K562 (cell line): ENCODE measurements around the gene TCHP. TPM values are rescaled to one million over a fixed set of nuclear protein-coding genes. Genes with fewer than 3 reads are reported as not detected.
A peak's percentile ranks its signal among the peaks of the same experiment; 100 is the strongest.

Source experiments
- ATAC-seq: fragments of 200-7000 bp; cut with Tn5 transposase; 3 replicates; pipeline ENCODE4 v1.9.1; 2020; ENCODE audit warnings: moderate library complexity
- BruUV-seq: library from RNA; stranded (reverse); fragments of 400-500 nt; replicated peaks from 2 replicates; lab custom pipeline; 2021; lab: Mats Ljungman, UMichigan
- CTCF ChIA-PET: fragments of 300-600 bp; formaldehyde crosslinking; extraction: SDS; loops from one replicate; lab custom pipeline; 2021; ENCODE audit warnings: low intra/inter-chr PET ratio; lab: Yijun Ruan, JAX
- POLR2A ChIA-PET: fragments of 300-600, 350-650 bp; sonication (Branson Sonifier 250); formaldehyde crosslinking; extraction: SDS; loops from one replicate; lab custom pipeline; 2021; ENCODE audit warnings: antibody characterized with exemption, inconsistent platforms; lab: Yijun Ruan, JAX
- DNase-seq, 4 experiments: peaks; one replicate each; pipeline versions ENCODE4 v3.0.0 to v3.0.0-alpha.2; 2011 to 2018; ENCODE audit warnings: low spot score in 3 of 4, mixed read lengths in 3 of 4; ENCODE audit errors: extremely low read depth in 1 of 4
- FAIRE-seq: peaks from 2 replicates; lab custom pipeline; 2011; peaks lifted over from hg19 to GRCh38; lab: Jason Lieb, UNC
- H2AFZ ChIP-seq: 2 replicates; pipeline ENCODE4 v1.6.0; 2011; ENCODE audit warnings: low read depth, low read length, control low read depth, inconsistent platforms
- H3K27ac ChIP-seq: fragments of 200-600 bp; 3 replicates; pipeline ENCODE4 v1.8.0; 2011; ENCODE audit warnings: low read depth, mild to moderate bottlenecking, control low read depth, inconsistent platforms, low read length, moderate library complexity, mixed read lengths; ENCODE audit errors: extremely low read depth
- H3K27me3 ChIP-seq, 2 experiments: fragments of 300-600 bp in 1 of 2; 2 replicates in 1 of 2; 3 replicates in 1 of 2; pipeline versions ENCODE4 v1.6.0 to v1.8.0; 2011; ENCODE audit warnings: inconsistent platforms in 2 of 2, low read length in 2 of 2, mild to moderate bottlenecking in 1 of 2, mixed read lengths in 1 of 2, moderate library complexity in 1 of 2; ENCODE audit not compliant: control insufficient read depth in 2 of 2, insufficient read depth in 2 of 2
- H3K36me3 ChIP-seq: fragments of 300-600 bp; 3 replicates; pipeline ENCODE4 v1.8.0; 2011; ENCODE audit warnings: mild to moderate bottlenecking, low read length, inconsistent platforms; ENCODE audit not compliant: control insufficient read depth, insufficient read depth
- H3K4me1 ChIP-seq, 2 experiments: fragments of 200-600 bp in 1 of 2; replicated peaks in 1 of 2; 2 replicates in 1 of 2; 3 replicates in 1 of 2; pipeline versions ENCODE4 v1.5.1 to v1.8.0; 2011; ENCODE audit warnings: inconsistent platforms in 2 of 2, low read length in 2 of 2, mild to moderate bottlenecking in 1 of 2, mixed read lengths in 1 of 2, moderate library complexity in 1 of 2; ENCODE audit not compliant: control insufficient read depth in 2 of 2, insufficient read depth in 2 of 2
- H3K4me2 ChIP-seq: 2 replicates; pipeline ENCODE4 v1.6.1; 2011; ENCODE audit warnings: low read length, control low read depth, inconsistent platforms, mixed read lengths; ENCODE audit not compliant: insufficient read depth
- H3K4me3 ChIP-seq: fragments of 200-600 bp; sonication (generic), shearing (Covaris generic); 2 replicates; pipeline ENCODE4 v1.5.1; 2016; ENCODE audit warnings: control low read depth, inconsistent platforms
- H3K79me2 ChIP-seq: fragments of 200-600 bp; 3 replicates; pipeline ENCODE4 v1.8.0; 2011; ENCODE audit warnings: low read length, inconsistent platforms; ENCODE audit not compliant: control insufficient read depth, insufficient read depth
- H3K9ac ChIP-seq, 2 experiments: 2 replicates each; pipeline versions ENCODE4 v1.6.0 to v1.6.1; 2011; ENCODE audit warnings: low read depth in 2 of 2, low read length in 2 of 2, control low read depth in 1 of 2, inconsistent platforms in 1 of 2, mild to moderate bottlenecking in 1 of 2, mixed read lengths in 1 of 2; ENCODE audit not compliant: insufficient read depth in 1 of 2
- H3K9me1 ChIP-seq: one replicate; pipeline ENCODE4 v1.6.0; 2011; ENCODE audit warnings: inconsistent platforms, mild to moderate bottlenecking, low read length, moderate library complexity; ENCODE audit not compliant: control insufficient read depth, insufficient read depth
- H3K9me3 ChIP-seq: replicated peaks from 2 replicates; pipeline ENCODE4 v1.5.1; 2011; ENCODE audit warnings: low read depth, low read length, inconsistent platforms; ENCODE audit not compliant: control insufficient read depth, insufficient read depth
- H4K20me1 ChIP-seq: replicated peaks from 2 replicates; pipeline ENCODE4 v1.6.1; 2011; ENCODE audit warnings: low read length, inconsistent platforms, mixed read lengths; ENCODE audit not compliant: control insufficient read depth, insufficient read depth
- HDGF ChIP-seq: fragments of 450-650 bp; IDR thresholded peaks from 2 replicates; pipeline ENCODE4 v1.6.1; 2016
- POLR2B ChIP-seq: fragments of 450-650 bp; IDR thresholded peaks from 2 replicates; pipeline ENCODE4 v1.6.1; 2018; ENCODE audit warnings: low read depth; ENCODE audit not compliant: partially characterized antibody
- WGBS: fragments of 100-300 bp; shearing (Covaris generic); methylation state at CpG from one replicate; pipeline ENCODE4 v1.1.6; 2016; ENCODE audit warnings: low coverage, mixed read lengths; ENCODE audit not compliant: insufficient coverage; ENCODE audit errors: missing lambda C conversion rate; 5-methylcytosine and 5-hydroxymethylcytosine counted together
- in situ Hi-C: fragments of 300-500 bp; cut with MboI; formaldehyde crosslinking; loops from 4 replicates; pipeline ENCODE4 v1.15.0; 2018; ENCODE audit warnings: inconsistent platforms, mixed read lengths
- intact Hi-C: fragments of 100-400 bp; cut with micrococcal nuclease; formaldehyde crosslinking; loops from 2 replicates; pipeline ENCODE4 v1.14.2; 2022
- polyA plus RNA-seq, 8 experiments: library from polyadenylated mRNA; depleted of rRNA in 4 of 8; stranded (reverse) in 5 of 8; unstranded in 3 of 8; fragments of >200 nt; fragmentation: Nextera tagmentation in 2 of 8; fragmentation: Illumina TruSeq in 1 of 8; extraction: Ambion mirVana in 2 of 8; extraction: Trizol in 1 of 8; gene quantifications; 2 replicates each; pipeline versions ENCODE4 v1.2.1 to v1.2.3, GENCODE V29; 2011 to 2014; ENCODE audit warnings: inconsistent platforms in 1 of 8, missing spikeins in 1 of 8
- total RNA-seq, 7 experiments: library from RNA; depleted of rRNA in 6 of 7; stranded (reverse); fragments of >200 nt in 6 of 7; fragmentation: Illumina TruSeq in 2 of 7; extraction: Trizol in 2 of 7; gene quantifications; 2 replicates each; pipeline versions ENCODE4 v1.2.1 to v1.2.3, GENCODE V29; 2011 to 2021; ENCODE audit warnings: low replicate concordance in 1 of 7

The TCHP gene
- total and polyA plus RNA-seq, 9 of the 15 experiments (the other 6 are each of a cell fraction or from before 2014, with no cell fraction given): 3.4 to 30.4 (median 19.7) TPM

DNA sequence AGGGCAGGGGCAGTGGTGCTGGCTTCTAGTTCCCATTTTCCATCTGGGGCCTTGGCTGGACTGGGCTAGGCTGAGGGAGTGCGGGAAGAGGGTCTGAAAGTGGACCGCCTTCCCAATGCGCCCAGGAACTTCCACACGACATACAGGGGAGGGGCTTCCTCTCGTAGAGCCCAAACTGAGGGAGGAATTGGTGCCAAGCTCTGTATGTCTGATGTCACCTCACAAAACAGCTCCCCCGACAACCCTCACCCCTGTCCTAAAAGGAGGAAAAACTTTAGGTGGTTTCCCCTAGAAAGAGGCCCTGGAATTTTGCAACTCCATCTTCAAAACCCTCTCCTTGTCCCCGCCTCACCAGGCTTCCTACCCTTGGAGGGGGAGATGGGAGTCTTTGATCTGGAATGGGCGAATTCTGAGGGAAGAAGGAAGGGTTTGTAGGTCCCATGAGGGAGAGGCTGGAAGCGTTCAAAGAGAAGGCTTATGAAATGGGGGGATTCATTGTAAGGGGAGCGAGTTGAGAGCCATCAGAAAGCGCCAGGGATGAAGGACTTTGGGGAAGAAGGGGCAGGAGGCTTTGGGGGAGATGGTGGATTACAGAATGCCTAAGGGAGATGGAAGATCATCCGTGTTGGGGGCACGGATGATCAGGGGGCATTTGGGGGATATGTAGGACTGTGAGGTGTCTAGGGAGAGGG is 20.6 kb upstream of the TCHP start:
- POLR2A ChIA-PET: no interaction called here
- Histone ChIP-seq H4K20me1 (no peaks in the 10 kb centered on the region; the same call in 1 of the 2 replicates), H3K9ac (peak overlapping the region; percentile 64 to 92), H3K4me3 (peak overlapping the region; percentile 64)
- in situ Hi-C loops: no loop called here
- no peak for ATAC-seq
- TF ChIP-seq HDGF: 0 out of 2 replicates have a peak, but pooled peaks have one; percentile 26
- TF ChIP-seq POLR2B: no peak
- TF ChIP-seq, all 486 proteins: peak for 1
- peaks cover 5 to 18% of the 10 kb centered on the region in 2 experiments; a peak in 4 of 5 replicates for H3K4me1 ChIP-seq
- no peaks in the 10 kb centered on the region for H3K9me1 ChIP-seq
- peak in 1 of 4 experiments; percentile 24 for DNase-seq
- H3K27ac ChIP-seq: no peak overlapping the region
- intact Hi-C loops: loop anchor here (1.0 to 5.0 kb wide), 2 partner anchors 26 to 72 kb away; no protein-coding TSS in a partner anchor
- peak overlapping the region; percentile 98 for H3K4me2 ChIP-seq
- no peaks in the 10 kb centered on the region for H3K79me2 ChIP-seq
- peaks cover 31 to 39% of the 10 kb centered on the region in 2 experiments for H3K27me3 ChIP-seq
- no peaks in the 10 kb centered on the region for H3K9me3 ChIP-seq
- FAIRE-seq: no peak
- CTCF ChIA-PET: interaction anchor here (0.5 to 2.5 kb wide), 6 partner anchors 26 to 1036 kb away, joined by 3 to 16 read pairs (median 4); no protein-coding TSS in a partner anchor
- H2AFZ ChIP-seq: peak overlapping the region; percentile 86
- no TSS peak for BruUV-seq
- WGBS: 10% methylated on average over 8 of the region's 13 CpGs
- no peaks in the 10 kb centered on the region for H3K36me3 ChIP-seq
